RPMI7951 (cell line): ENCODE measurements around the gene ZGPAT. TPM values are rescaled to one million over a fixed set of nuclear protein-coding genes. Genes with fewer than 3 reads are reported as not detected.

Source experiments
- DNase-seq: peaks from one replicate; pipeline ENCODE4 v3.0.0-alpha.2; 2012; ENCODE audit warnings: low read depth
- total RNA-seq: library from RNA; depleted of rRNA; stranded (reverse); fragments of >200 nt; shearing (Covaris generic); gene quantifications from 2 replicates; pipeline ENCODE4 v1.2.3, GENCODE V29; 2014

ZGPAT gene
- total RNA-seq, 1 experiment from 2014 or later: 8.3 TPM

DNA sequence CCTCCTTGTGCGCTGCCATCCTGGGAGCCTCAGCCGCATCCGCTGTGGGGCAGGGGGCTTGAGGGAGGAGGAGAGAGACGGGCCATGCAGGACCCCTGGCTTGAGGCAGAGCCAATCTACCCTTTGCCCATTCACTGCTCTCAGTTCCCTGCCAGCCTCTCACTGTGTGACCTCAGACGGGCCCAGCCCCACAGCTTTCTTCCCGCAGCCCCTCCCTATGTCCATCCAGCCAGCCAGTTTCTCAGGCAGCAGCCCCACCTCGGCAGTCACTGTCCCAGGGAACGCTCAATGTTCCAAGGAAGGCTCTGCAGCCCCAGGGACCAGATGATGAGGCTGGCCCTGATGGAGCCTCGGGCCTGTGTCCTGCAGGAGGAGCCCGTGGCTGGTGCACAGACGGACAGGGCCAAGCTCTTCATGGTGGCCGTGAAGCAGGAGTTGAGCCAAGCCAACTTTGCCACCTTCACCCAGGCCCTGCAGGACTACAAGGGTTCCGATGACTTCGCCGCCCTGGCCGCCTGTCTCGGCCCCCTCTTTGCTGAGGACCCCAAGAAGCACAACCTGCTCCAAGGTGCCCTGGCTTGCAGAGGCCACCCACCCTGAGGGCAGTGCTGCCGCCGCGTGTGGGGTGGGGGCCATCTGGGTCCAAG is 15.3 kb upstream of the ZGPAT start:
- peak; percentile 87 for DNase-seq

GRCh38 chr20:63693083-63693732 is 14.6 kb upstream of the ZGPAT start:
- no peak for DNase-seq

GRCh38 chr20:63693733-63694583 is 13.9 kb upstream of the ZGPAT start:
- DNase-seq: no peak

DNA sequence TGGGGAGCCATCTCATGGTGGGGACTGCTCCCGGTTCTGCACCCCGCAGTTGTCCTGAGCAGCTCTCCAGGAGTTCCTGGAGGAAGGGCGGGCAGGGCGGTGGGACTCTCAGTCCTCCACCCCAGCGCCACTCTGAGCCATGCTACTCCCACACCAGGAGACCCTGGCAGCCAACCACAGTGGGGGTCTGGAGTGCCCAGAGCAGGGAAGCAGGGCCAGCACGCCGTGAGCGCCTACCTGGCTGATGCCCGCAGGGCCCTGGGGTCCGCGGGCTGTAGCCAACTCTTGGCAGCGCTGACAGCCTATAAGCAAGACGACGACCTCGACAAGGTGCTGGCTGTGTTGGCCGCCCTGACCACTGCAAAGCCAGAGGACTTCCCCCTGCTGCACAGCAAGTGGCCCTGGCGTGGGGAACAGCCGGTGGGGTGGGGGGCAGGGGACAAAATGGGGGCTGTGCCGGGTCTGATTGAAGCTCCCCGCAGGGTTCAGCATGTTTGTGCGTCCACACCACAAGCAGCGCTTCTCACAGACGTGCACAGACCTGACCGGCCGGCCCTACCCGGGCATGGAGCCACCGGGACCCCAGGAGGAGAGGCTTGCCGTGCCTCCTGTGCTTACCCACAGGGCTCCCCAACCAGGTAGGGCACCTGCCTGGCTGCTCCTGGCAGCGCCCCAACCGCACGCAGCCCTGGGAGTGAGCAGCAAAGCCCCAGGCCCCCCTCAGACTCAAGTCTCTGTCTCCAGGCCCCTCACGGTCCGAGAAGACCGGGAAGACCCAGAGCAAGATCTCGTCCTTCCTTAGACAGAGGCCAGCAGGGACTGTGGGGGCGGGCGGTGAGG is 13.0 kb upstream of the ZGPAT start:
- DNase-seq: no peak

DNA sequence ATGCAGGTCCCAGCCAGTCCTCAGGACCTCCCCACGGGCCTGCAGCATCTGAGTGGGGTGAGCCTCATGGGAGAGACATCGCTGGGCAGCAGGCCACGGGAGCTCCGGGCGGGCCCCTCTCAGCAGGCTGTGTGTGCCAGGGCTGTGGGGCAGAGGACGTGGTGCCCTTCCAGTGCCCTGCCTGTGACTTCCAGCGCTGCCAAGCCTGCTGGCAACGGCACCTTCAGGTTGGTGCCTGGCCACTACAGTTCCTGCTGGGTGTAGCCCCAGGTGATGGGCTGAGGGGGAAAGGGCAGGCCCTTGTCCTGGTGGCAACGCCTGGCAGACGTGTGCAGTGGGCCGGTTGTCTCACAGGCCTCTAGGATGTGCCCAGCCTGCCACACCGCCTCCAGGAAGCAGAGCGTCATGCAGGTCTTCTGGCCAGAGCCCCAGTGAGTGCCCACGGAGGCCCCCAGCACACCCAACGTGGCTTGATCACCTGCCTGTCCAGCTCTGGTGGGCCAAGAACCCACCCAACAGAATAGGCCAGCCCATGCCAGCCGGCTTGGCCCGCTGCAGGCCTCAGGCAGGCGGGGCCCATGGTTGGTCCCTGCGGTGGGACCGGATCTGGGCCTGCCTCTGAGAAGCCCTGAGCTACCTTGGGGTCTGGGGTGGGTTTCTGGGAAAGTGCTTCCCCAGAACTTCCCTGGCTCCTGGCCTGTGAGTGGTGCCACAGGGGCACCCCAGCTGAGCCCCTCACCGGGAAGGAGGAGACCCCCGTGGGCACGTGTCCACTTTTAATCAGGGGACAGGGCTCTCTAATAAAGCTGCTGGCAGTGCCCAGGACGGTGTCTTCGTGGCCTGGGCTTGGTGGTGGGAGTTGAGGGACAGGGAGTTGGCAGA is 12.2 kb upstream of the ZGPAT start:
- no peak for DNase-seq

GRCh38 chr20:63696306-63696627 is 11.6 kb upstream of the ZGPAT start:
- DNase-seq: no peak

DNA sequence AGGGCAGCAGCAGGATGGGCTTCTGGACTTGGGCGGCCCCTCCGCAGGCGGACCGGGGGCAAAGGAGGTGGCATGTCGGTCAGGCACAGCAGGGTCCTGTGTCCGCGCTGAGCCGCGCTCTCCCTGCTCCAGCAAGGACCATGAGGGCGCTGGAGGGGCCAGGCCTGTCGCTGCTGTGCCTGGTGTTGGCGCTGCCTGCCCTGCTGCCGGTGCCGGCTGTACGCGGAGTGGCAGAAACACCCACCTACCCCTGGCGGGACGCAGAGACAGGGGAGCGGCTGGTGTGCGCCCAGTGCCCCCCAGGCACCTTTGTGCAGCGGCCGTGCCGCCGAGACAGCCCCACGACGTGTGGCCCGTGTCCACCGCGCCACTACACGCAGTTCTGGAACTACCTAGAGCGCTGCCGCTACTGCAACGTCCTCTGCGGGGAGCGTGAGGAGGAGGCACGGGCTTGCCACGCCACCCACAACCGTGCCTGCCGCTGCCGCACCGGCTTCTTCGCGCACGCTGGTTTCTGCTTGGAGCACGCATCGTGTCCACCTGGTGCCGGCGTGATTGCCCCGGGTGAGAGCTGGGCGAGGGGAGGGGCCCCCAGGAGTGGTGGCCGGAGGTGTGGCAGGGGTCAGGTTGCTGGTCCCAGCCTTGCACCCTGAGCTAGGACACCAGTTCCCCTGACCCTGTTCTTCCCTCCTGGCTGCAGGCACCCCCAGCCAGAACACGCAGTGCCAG is 11.0 kb upstream of the ZGPAT start, which contains the start of gene TNFRSF6B:
Gene TNFRSF6B (plus strand): TSS at position 25 of the 729 bp plus-strand sequence. CDS start 116 bp downstream, at position 141.
- DNase-seq: no peak

GRCh38 chr20:63697357-63697867 is 10.4 kb upstream of the ZGPAT start:
- DNase-seq: no peak

- DNase-seq: no peak
Observed at GRCh38 chr20:63697868-63698545, 9.8 kb upstream of the ZGPAT start.

DNA sequence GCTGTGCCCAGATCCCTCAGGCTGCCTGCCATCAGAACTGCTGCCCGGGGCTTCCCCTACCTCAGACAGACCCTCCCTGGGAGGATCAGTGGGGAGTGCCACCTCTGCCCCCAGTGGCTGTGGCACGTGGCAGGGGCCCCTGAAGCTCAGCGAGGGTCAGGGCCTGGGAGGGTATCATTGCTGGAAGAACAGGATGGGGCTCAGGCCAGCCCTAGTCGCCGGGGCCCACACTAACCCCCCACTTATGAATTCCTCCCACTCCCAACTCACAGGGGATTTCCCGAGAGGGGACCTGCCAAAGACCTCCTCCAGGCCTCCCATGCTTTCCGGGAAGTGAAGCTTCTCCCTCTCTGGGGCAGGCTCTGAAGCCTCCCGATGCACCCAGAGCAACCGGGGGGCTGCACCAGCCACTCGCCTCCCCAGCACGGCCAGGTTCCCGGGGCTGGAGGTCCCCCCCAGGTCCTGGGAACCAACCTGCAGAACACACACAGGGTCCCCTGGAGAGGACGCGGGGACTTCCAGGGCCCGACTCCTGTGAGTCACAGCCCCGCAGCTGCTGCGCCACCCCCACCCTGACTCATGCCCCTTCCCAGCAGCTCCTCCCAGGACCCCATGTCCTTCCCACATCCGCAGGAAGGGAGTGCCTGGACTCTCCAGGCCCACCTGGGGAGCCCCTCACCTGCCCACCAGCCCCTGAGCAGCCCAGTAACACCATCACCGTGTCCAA is 8.9 kb upstream of the ZGPAT start:
- DNase-seq: peak; percentile 95

- no peak for DNase-seq
Observed at GRCh38 chr20:63699466-63700198, 8.2 kb upstream of the ZGPAT start.

DNA sequence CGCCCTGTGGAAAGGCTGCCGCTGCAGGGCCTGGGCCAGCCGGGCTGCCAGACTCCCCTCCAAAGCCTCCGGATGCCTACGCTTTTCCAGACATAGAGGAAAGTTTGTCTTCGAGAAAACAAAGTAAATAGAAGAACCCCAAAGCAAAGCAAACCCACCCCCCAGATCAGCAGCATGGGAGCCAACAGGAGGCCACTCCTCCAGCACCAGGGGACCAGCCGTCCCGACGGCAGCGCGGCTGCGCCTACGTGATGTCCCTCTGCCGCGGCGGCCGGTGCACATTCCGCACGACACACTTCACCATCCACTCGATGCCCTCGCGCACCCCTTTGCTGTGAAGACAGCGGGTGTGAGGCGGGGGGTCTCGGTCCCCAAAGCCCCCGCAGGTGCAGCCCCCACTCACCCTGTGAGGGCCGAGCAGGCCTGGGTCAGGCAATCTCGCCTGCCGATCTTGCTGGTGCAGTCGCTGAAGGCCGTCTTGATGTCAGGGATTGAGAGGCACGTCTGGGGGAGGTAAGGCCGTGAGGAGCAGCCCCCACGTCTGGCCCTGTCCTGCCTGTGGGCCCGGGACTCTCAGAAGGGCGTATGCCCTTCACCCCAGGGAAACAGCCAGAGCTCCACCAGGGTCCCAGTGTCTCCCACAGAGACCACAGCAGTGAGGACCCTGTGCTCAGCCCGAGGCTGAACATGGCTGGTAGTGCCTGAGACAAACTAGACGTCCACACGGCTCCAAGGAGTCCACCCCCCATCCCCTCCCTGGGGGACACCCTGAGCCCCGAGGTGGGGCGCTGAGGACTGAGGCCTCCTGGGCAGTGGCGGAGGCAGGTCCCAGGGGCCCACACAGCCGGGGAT is 7.4 kb upstream of the ZGPAT start:
- no peak for DNase-seq

DNA sequence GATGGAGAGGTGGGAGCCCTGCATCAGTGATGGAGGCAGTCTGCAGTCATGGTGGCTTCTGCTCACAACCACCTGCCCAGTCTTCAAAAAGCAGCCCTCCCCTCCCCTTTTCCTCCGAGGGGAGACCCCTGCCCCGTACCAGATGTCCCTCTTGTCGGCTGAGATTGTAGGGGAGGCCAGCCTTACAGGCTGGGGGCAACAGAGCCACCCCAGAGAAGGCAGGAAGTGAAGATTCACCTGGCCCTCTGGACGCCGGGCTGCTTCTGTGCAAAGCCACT is 6.8 kb upstream of the ZGPAT start:
- no peak for DNase-seq

- DNase-seq: no peak
Observed at GRCh38 chr20:63701329-63702035, 6.4 kb upstream of the ZGPAT start.

DNA sequence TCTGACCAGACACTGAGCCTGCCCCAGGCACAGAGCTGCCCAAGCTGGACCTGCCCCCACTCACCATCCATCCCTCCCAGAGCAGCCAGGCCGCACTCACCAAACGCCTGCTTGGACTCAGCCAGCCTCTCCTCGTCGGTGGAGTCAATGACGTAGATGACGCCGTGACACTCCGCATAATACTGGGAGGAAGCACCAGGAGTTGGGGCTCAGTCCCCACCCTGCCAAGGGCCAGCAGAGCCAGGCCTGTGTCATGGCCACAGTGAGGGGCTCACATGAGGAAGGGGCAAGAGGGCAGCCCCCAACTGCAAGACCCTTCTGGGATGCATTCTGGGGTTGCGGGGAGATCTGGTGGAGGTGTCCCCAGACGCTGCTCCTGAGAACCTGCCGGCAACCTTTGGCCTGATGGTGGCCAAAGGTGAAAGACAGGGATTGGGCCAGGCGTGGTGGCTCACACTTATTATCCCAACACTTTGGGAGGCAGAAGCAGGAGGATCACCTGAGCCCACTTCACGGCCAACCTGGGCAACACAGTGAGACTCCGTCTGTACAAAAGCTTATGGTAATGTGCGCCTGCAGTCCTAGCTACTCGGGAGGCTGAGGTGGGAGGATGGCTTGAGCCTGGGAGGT is 5.7 kb upstream of the ZGPAT start:
- DNase-seq: no peak
